Measurements from ENCODE around the gene GPBAR1. TPM values are rescaled to one million over a fixed set of nuclear protein-coding genes. Genes with fewer than 3 reads are reported as not detected.

Gene GPBAR1
- total RNA-seq, 1 experiment from 2014 or later = 0.16 TPM

GRCh38 chr2:218255446-218255845 lies 5.4 kb upstream of the GPBAR1 start:
- no peaks in the 10 kb centered on the region for H3K4me1 Mint-ChIP-seq (ENCODE audit: insufficient read depth, unreplicated experiment)
- intact Hi-C loops (cut with micrococcal nuclease) = no loop called here
- no peaks in the 10 kb centered on the region for H3K9me3 Mint-ChIP-seq (ENCODE audit: unreplicated experiment)
- H3K4me3 Mint-ChIP-seq (ENCODE audit: unreplicated experiment) = no peak overlapping the region
- BruUV-seq (replicated peaks) = no TSS peak
- H3K27me3 Mint-ChIP-seq (ENCODE audit: insufficient read depth, unreplicated experiment) = no peaks in the 10 kb centered on the region
- H3K27ac Mint-ChIP-seq (ENCODE audit: low read depth, unreplicated experiment) = no peak overlapping the region
- ChIA-PET CTCF (interaction anchor here (0.5 to 1.4 kb wide), 4 partner anchors 17 to 109 kb away, joined by 3 to 6 read pairs (median 4); no protein-coding TSS in a partner anchor), POLR2A (interaction anchor here (0.8 to 4.6 kb wide), 4 partner anchors 10 to 26 kb away, joined by 3 to 19 read pairs (median 4); partner anchors contain the start of genes AAMP and PNKD)
- H3K36me3 Mint-ChIP-seq (ENCODE audit: insufficient read depth, unreplicated experiment) = peaks cover 68% of the 10 kb centered on the region
- DNase-seq (ENCODE audit: unreplicated experiment) = no peak
- no peak for TF ChIP-seq CTCF (IDR thresholded peaks at IDR 0.05; ENCODE audit: unreplicated experiment)

DNA sequence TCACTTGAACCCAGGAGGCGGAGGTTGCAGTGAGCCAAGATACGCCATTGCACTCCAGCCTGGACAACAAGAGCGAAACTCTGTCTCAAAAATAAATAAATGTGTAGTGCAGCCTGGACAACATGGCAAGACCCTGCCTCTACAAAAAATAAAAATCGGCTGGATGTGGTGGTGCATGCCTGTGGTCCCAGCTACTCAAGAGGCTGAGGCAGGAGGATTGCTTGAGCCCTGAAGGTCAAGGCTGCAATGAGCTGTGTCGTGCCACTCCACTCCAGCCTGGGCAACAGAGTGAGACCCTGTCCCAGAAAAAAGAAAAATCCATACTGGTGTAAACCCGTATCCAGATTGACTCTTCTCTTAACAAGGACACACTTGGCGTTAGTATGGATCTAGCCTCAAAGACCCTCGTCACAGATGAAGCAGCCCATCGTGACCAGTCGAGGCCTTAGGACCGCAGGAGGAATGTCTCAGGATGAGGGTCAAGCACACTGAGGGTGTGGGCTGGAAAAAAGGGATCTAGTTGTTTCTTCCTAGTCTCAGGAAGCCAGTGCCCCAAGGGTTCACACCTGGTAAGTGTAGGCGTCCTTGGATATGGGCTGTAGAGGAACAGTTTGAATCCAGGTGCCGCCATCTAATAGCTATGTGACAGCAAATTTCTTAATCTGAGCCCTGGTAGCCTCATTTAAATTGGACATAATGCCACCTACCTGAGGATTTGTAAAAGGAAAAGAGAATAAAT lies 4.0 kb upstream of the GPBAR1 start:
- no peaks in the 10 kb centered on the region for H3K9me3 Mint-ChIP-seq (ENCODE audit: unreplicated experiment)
- CTCF ChIA-PET = interaction anchor here (0.6 to 2.5 kb wide), 10 partner anchors 10 to 471 kb away, joined by 3 to 8 read pairs (median 4); no protein-coding TSS in a partner anchor
- no peaks in the 10 kb centered on the region for H3K27me3 Mint-ChIP-seq (ENCODE audit: insufficient read depth, unreplicated experiment)
- H3K27ac Mint-ChIP-seq (ENCODE audit: low read depth, unreplicated experiment) = no peak overlapping the region
- POLR2A ChIA-PET = interaction anchor here (1.0 to 4.6 kb wide), 4 partner anchors 8 to 40 kb away, joined by 3 to 19 read pairs (median 3); no protein-coding TSS in a partner anchor
- no peaks in the 10 kb centered on the region for H3K4me1 Mint-ChIP-seq (ENCODE audit: insufficient read depth, unreplicated experiment)
- H3K36me3 Mint-ChIP-seq (ENCODE audit: insufficient read depth, unreplicated experiment) = peaks cover 55% of the 10 kb centered on the region
- BruUV-seq (replicated peaks) = no TSS peak
- H3K4me3 Mint-ChIP-seq (ENCODE audit: unreplicated experiment) = no peak overlapping the region
- intact Hi-C loops (cut with micrococcal nuclease) = loop anchor here (1.0 kb wide), 1 partner anchor 70 kb away; no protein-coding TSS in a partner anchor
- no peak for TF ChIP-seq CTCF (IDR thresholded peaks at IDR 0.05; ENCODE audit: unreplicated experiment)
- DNase-seq (ENCODE audit: unreplicated experiment) = no peak

GRCh38 chr2:218257390-218257981 lies 3.3 kb upstream of the GPBAR1 start:
- no peak overlapping the region for H3K4me3 Mint-ChIP-seq (ENCODE audit: unreplicated experiment)
- BruUV-seq (replicated peaks) = no TSS peak
- no peaks in the 10 kb centered on the region for H3K9me3 Mint-ChIP-seq (ENCODE audit: unreplicated experiment)
- no peaks in the 10 kb centered on the region for H3K27me3 Mint-ChIP-seq (ENCODE audit: insufficient read depth, unreplicated experiment)
- CTCF ChIA-PET = interaction anchor here (0.7 to 2.5 kb wide), 10 partner anchors 9 to 472 kb away, joined by 3 to 8 read pairs (median 4); no protein-coding TSS in a partner anchor
- no peaks in the 10 kb centered on the region for H3K4me1 Mint-ChIP-seq (ENCODE audit: insufficient read depth, unreplicated experiment)
- intact Hi-C loops (cut with micrococcal nuclease) = loop anchor here (1.0 kb wide), 1 partner anchor 71 kb away; no protein-coding TSS in a partner anchor
- DNase-seq (ENCODE audit: unreplicated experiment) = peak; percentile 56
- no peak overlapping the region for H3K27ac Mint-ChIP-seq (ENCODE audit: low read depth, unreplicated experiment)
- POLR2A ChIA-PET = interaction anchor here (1.0 to 4.6 kb wide), 3 partner anchors 8 to 16 kb away, joined by 3 to 19 read pairs (median 3); no protein-coding TSS in a partner anchor
- peak; percentile 63 for TF ChIP-seq CTCF (IDR thresholded peaks at IDR 0.05; ENCODE audit: unreplicated experiment)
- peaks cover 50% of the 10 kb centered on the region for H3K36me3 Mint-ChIP-seq (ENCODE audit: insufficient read depth, unreplicated experiment)

Measured in MCF 10A (cell line).